ENCODE measurements around the gene CEP89.
A peak's percentile ranks its signal among the peaks of the same experiment; 100 is the strongest.

Gene CEP89

DNA sequence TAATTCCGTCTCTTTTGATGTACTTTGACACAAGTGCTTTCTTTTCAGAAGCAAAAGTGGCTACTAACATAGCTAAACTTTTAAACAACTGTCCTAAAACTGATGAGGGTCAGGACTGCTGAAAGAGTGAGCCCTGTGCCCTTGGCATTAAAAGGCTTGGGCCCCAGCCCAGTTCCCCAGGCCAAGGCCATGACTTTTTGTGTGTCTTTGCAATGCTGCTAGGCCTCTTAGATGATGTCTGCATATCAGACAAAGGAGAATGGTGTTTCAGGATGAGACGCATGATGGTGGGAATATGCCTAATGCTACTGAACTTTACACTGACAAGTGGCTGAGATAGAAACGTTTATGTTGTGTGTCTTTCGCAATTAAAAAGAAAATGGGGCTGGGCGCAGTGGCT, 140.1 kb downstream of the CEP89 start:
- no peak for DNase-seq

DNA sequence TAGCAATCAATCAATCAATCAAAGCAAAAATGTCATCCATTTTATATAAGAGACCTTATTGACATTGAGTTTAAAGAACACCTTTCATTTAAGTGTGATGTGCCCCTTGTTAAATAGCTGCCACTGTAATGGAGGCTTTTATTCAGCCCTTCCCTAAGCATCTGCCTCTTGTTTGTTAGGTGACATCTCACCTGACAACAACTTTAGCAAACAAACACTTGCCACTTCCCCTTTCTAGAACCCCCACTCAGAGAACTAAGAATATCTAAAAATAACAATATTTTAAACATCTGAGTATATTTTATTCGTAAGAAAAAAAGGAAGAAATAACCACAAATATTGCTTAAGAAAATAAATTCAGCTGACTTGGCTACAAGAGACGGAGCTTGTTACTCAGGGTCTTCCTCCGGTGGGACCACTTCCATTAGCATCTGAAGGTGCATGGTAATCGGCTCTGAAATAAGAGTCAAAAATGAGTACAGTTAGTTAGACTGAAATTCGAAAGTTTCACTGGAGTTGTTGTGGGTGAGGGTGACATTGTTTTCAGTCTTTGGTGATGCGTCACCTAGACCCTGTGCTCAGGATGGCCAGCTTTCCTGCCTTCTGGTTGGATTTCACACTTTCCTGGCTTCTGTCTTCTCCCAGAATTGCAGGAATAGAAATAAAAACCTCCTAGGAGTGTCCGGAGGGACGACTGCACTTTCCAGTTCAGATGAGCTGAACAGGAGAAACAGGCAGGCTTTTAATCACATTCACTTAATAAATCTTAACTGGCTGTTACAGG, 141.3 kb downstream of the CEP89 start:
- DNase-seq: peak; percentile 52

DNA sequence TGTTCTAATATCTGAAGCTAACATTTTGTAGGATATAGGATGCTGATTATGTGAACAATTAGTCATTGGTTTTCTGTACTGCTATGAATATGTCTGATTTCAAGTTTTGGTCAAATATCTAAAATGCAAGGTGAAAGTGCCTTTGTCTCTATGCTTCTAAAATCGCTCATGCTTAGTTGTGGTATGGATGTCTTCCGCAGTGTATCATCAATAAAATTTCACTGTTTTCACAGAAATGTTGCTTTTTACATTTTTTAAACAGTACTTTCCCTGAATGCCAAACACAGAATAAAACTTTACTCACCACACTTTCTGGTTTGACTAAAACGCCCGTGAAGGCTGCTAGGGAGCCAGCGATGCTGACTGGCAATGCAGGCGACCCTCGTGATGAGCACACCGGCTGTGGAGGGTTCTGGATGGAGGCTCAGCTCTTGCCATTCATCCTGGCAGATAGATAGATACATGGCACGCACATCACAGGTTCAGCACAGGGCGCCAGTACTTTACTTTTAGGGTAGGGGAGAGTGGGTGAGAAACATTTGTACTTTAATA, 142.3 kb downstream of the CEP89 start:
- no peak for DNase-seq

DNA sequence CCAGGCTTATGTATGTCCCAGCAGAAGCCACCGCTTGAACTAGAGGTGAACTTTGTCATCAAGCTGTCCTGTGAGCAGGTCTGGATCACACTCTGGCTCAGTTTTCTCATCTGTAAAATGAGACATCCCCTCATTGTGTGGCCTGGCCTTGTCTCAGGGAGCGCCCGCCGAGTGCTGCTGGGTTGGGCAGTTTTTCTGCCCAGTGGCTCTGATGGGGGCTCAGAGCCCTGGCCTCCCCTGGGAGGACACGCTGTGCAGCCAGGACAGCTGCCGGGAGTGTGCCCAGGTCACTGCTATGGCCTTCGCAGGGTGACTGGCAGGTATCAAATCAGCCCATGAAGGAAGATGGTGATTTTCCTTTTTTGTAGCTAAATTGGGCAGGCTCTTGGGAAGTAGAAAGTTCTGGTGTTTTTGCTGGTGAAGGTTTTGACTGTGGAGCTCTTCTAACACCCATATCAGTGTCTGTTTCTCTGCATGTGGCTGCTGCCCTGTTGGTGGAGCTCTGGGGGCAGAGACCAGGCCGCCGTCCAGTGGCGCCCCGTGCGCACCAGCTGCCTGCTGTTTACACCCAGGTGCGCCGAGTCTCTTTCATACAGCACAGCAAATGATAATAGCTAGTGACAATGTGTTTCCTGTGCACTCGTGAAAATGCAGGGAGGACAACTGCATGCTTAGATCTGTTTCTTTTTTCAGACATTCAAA, 143.0 kb downstream of the CEP89 start:
- no peak for DNase-seq

DNA sequence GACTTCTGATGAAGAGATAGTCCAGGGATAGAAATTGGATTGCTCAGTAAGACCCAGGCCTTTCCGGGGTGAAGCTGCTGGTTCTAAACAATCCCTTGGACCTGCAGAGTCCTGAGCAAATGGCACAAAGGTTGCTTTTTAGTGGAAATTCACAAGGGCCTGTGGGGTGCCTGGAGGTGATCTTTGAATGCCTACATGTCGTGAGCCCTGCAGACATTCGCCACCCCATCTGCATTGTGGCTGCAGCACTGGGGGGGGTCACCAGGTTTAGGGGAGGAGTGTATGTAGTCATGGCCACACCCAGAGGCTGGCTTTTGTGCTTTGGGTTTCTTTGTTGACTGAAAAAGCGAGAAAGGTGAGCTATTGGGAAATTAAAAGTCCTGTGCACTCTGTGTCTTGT, 143.6 kb downstream of the CEP89 start:
- DNase-seq: no peak
